ENCODE results near the gene FCRLA.

DNA sequence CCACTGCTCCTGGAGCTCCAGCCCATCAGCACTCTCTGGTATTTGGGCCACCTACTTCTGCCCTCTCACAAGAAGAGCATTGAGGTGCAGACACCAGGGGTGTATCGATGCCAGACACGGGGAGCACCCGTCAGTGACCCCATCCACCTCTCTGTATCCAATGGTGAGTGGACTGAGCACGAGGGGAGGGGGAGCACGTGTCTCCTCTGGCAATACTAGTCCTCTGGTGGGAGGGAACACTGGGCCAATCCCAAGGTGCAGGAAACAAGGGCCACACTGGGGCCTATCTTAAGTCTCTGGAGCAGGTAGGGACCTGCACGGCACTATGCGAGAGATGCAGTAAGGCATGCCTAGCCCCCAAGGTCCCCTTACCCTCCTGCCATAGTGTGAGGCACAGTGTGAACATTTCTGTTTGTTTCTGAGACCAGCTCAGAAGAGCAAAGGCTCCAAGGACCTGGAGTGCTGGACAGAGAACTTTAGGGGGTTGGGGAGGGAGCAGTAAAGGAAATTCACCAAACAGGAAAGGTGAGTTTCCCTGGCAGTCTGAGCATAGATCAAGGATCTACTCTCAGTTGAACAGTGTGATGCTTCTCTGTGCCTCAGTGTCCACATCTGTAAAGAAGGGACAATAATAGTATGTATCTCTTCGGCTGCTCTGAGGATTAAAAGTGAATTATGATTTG is 16.6 kb downstream of the FCRLA start:
- no peak for TF ChIP-seq POU6F1 (CRISPR knock-in tag; IDR thresholded peaks at IDR 0.05; ENCODE audit: borderline replicate concordance, low read depth)
- no peak for TF ChIP-seq ZNF70 (CRISPR knock-in tag; IDR thresholded peaks at IDR 0.05)
- no peak for TF ChIP-seq TCF4 (CRISPR knock-in tag; IDR thresholded peaks at IDR 0.05; ENCODE audit: borderline replicate concordance)

All from SK-N-SH treated with all-trans-retinoic acid at 6 μM for 48 hours (cell line).